Stimulated activated CD4-positive, alpha-beta T cell treated with anti-CD3 and anti-CD28 coated beads, Interleukin-12 subunit alpha, Interleukin-12 subunit beta, amount 100 ng/mL, for 48 hours (primary cell): ENCODE results near the gene ZNF665.
"Not testable (repeated sequence)": the region's sequence is repeated elsewhere in the genome, so short reads cannot be mapped to it uniquely, and the experiment has no call there.

ENCODE experiments used
- DNase-seq, 3 donors: peaks; one replicate each; pipeline ENCODE4 v3.0.0-alpha.2; 2020; ENCODE audit warnings: low read depth in 2 of 3, low spot score in 1 of 3

The ZNF665 gene

DNA sequence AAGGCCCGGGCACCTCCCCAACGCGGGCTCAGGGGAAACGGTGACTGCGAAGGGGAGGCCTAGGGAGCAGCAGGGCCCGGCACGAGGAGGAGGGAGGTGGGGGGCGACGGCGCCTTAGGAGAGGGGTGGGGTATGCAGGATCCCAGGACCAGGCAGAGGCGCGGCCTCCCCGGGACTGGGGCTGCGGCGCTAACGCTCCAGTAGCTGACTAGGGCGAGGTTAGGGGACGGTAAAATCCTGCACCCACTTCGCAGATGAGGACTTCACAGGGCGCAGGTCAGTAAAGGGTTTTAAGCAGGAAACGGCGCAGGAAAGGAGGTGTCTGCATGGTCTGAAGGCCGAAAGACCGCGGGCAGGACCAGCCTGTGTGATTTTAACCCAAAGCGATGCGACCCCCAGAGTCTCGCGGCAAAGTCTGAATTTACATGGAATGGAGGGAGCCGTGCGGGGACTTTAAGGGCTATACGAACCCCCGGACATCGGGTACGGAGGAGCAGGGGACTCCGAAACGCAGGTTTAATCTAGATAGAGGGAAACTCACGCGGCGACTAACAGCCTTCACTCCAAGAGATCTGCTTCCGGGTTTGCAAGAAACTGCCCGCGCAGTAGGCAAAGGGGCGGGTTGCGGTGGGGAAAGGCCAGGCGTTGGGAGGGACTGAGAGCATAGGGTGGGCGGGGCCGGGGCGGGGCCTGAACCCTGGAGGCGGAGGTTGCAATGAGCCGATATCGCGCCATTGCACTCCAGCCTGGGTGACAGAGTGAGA, at the start of gene ZNF665:
Gene ZNF665, minus strand, starts transcription at position 588 of the 764 bp plus-strand sequence. CDS start 10,460 bp downstream, outside the sequence.
- peak; percentile 61 to 76 (median 62) for DNase-seq

- no peak for DNase-seq
These were observed 44.1 kb upstream of the ZNF665 start for GRCh38 chr19:53237114-53237777.

- DNase-seq, result no peak
These were observed 31.4 kb upstream of the ZNF665 start for GRCh38 chr19:53224606-53225005.

GRCh38 chr19:53222716-53223115, 29.6 kb upstream of the ZNF665 start:
- not testable (repeated sequence) for DNase-seq

- DNase-seq, result no peak
These were observed 19.7 kb upstream of the ZNF665 start for GRCh38 chr19:53212703-53213320.

GRCh38 chr19:53211554-53211953, 18.4 kb upstream of the ZNF665 start:
- not testable (repeated sequence) for DNase-seq

- peak; percentile 94 to 95 (median 94) for DNase-seq
These were observed 3.7 kb upstream of the ZNF665 start for GRCh38 chr19:53196777-53197396.

DNA sequence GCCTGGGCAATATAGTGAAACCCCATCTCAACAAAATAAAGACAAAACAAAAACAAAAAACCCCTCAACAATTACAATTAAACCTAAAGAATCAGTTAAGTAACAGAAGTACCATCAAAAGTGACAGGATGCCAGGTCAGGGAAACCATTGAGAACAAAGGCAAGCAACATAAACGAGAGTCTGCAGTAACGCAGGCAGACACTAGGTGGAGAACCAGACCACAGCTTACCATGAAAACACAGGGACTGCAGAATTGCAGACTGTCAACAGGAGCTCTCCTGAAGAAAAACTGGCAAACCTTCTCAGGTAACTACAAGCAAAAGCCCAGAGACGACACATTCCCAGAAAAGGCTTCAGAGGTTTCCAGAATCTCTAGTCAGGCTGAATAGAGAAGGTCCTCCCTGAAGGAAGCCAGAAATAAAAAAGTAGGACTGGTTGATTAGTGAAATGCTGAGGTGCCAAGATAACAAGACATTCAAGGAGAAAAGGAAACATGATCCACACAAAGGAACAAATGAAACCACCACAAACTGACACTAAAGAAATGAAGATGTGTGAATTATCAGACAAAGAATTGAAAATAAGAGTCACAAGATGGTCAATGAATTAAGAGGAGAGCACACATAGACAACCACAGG, 2.2 kb upstream of the ZNF665 start:
- peak; percentile 39 to 63 (median 41) for DNase-seq

DNA sequence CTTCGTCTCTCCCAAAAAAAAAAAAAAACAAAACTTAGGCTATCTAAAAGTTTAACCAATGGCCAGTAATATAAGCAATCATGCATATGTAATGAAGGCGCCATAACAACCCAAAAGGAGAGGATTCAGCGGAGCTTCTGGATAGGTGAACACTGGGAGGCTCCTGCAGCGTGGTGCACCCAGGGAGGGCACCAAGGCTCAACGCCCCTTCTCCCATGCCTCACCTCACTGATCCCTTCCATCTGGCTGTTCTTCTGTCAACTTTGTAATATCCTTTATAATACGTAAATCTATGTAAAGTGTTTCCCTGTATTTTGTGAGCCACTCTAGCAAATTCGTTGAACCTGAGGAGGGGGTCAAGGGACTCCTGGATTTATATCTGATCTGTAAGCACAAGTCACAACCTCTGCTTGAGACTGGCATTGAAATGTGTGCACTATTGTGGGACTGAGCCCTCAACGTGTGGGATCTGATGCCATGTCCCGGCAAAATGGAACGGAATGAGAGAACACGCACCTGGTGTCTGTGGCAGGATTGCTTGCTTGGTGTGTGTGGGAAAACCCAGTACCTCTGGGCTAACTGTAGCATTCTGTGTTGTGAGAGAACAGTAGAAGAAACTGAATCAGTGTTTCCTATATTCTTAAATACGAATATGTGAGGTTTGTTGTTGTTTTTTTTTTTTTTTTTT, 521 bp upstream of the ZNF665 start:
- no peak for DNase-seq

DNA sequence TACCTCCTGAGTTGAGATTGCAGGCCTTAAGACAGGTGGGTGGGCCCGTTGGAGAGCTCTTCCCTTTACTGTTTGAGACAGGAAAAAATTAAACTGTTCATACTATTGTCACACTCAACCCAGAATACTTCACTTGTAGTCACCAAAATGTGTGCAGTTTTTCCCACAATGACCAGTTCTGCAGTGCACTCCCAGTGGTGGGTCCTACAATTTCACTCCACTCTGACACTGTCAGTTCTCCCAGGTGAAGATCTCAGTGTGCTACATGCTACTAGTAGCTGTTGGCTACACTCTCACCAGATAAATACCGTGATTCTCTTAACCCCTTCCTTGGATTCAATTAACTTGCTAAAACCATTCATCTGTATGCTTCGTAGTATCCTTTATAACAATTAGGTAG, 2.9 kb downstream of the ZNF665 start:
- no peak for DNase-seq

- not testable (repeated sequence) for DNase-seq
These were observed 3.4 kb downstream of the ZNF665 start for GRCh38 chr19:53189691-53190198.

- not testable (repeated sequence) for DNase-seq
These were observed 7.8 kb downstream of the ZNF665 start for GRCh38 chr19:53185155-53185882.

- no peak for DNase-seq
These were observed 9.9 kb downstream of the ZNF665 start for GRCh38 chr19:53183146-53183764.

DNA sequence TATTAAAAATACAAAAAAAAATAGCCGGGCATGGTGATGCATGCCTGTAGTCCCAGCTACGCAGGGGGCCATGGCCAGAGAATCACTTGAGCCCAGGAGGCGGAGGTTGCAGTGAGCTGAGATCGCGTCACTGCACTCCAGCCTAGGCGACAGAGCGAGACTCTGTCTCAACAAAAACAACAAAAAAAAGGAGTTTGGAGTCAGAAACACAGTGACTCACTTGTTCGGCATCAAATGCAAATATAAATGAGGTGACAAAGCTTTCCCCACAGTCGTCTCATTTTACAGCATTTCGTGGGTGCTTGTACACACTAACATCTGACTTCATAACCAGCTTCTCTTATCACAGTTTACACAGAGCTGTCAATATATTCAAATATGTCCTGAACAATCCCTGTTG, 11.0 kb downstream of the ZNF665 start:
- DNase-seq, result no peak

GRCh38 chr19:53177986-53178385, 15.2 kb downstream of the ZNF665 start:
- DNase-seq, result no peak

DNA sequence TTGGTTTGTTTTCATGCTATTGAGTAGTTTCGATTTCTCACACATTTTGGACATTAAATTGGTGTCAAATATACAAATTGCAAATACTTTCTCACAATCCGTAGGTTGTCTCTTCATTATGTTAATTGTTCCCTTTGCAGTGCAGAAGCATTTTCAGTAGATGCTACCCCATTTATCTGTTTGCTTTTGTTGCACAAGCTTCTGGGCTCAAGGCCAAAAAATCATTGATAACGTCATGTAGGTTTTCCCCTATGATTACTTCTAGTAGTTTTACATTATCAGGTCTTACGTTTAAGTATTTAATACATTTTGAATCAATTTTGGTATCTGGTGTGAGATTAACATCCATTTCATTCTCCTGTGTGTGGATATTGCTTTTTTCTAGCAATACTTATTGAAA, 20.3 kb downstream of the ZNF665 start:
- no peak for DNase-seq

- no peak for DNase-seq
These were observed 27.5 kb downstream of the ZNF665 start for GRCh38 chr19:53165691-53166091.

GRCh38 chr19:53161123-53161522, 32.0 kb downstream of the ZNF665 start:
- no peak for DNase-seq

DNA sequence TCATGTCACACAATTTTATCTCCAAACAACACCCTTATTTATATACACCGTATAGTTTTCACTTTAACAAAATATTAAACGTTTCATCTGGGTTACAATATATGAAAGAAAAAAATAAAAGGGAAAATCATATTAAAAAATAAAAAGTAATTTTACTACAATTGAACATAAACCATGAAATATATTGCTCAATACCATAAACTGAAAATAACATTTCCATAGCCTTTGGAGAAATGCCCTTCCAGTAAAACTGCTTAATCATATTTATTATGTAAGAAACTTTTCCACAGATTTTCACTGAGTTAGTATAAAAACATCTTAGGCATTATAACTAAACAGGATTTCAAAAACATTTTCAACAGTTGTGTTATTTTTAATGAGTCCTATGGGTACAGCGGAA, 32.8 kb downstream of the ZNF665 start:
- no peak for DNase-seq
